ENCODE results near the gene PRSS57.
A peak's percentile ranks its signal among the peaks of the same experiment; 100 is the strongest.
"Not testable (repeated sequence)": the region's sequence is repeated elsewhere in the genome, so short reads cannot be mapped to it uniquely, and the experiment has no call there.

PRSS57 gene

DNA sequence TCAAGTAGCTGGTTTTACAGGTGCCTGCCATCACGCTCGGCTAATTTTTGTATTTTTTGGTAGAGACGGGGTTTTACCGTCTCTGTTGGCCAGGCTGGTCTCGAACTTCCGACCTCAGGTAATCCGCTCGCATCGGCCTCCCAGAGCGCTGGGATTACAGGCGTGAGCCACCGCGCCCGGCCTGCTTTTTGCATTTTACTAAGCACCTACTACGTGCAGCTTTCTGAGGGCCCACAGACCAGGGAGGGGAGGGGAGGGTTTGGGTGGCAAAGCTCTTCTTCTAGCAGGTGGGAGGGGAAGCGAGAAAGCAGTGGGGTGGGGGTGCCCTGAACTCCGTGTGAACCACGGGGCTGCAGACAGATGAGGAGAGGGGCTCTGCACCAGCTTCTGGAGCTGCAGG lies 28.5 kb upstream of the PRSS57 start:
- no peak overlapping the region for H3K4me3 ChIP-seq (ENCODE audit: low read depth, low read length)

- H3K4me3 ChIP-seq (ENCODE audit: low read depth, low read length) = no peak overlapping the region
These were observed 28.0 kb upstream of the PRSS57 start for GRCh38 chr19:723247-723646.

DNA sequence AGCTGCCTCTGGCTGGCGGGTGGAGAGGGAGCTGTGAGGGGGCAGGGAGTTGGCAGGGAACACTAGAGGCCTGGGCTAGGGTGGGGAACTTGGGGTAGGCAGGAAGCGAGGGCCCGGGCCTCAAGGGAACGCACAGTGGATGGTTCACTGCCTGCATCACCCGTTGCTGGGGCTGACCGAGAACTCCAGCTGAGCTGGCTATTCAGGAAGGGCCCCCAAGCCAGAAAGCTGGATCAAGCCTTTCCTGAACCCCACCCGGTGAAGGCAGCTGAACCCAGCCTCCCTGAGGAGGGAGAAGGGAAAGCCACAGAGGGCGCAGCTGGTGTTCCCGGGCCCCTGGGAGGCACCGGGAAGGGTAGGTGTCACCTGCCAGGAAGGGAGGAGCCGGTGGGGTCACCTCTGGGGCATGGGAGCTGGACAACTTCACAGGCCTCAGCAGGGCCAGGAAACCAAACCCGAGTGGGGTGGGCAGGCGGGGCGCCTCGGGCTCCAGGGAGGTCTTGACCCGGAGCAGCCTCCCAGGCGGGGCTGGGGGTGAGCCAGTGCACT lies 27.4 kb upstream of the PRSS57 start:
- no peak overlapping the region for H3K4me3 ChIP-seq (ENCODE audit: low read depth, low read length)

DNA sequence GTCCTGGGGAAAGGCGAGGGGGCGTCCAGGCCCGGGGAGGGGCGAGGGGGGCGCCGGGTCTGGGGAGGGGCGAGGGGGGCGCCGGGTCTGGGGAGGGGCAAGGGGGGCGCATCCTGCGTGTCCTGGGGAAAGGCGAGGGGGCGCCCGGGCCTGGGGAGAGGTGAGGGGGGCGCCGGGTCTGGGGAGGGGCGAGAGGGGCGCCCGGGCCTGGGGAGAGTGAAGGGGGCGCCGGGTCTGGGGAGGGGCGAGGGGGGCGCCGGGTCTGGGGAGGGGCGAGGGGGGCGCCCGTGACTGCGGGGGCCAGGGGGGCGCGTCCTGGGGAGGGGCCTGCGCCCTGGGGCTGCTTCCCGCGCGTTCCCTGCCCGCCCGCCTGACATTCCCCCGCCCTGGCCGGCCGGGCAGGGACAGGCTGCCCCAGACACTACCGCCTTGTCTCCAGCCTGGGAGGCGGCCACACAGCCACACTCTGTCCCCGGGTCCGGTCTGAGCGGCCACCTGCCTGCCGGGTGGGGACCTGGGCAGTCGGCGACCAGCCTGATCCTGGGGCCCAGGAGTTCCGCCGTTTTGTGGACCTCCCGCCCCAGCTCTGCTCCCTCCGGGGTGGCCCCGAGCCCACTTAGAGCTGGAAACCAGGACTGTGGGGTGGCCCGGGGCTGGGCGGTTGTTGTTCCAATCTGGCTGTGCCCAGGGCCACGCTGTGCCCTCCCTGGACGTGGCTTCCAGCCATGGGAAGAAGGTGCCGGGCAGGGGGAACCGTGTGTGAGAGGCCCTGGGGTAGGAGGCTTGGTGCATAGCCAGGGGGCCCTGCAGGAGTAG lies 25.3 kb upstream of the PRSS57 start:
- H3K4me3 ChIP-seq (ENCODE audit: low read depth, low read length) = no peak overlapping the region

- no peak overlapping the region for H3K4me3 ChIP-seq (ENCODE audit: low read depth, low read length)
These were observed 24.5 kb upstream of the PRSS57 start for GRCh38 chr19:719636-720344.

- H3K4me3 ChIP-seq (ENCODE audit: low read depth, low read length) = no peak overlapping the region
These were observed 23.8 kb upstream of the PRSS57 start for GRCh38 chr19:718991-719512.

- no peak overlapping the region for H3K4me3 ChIP-seq (ENCODE audit: low read depth, low read length)
These were observed 23.1 kb upstream of the PRSS57 start for GRCh38 chr19:718251-718951.

DNA sequence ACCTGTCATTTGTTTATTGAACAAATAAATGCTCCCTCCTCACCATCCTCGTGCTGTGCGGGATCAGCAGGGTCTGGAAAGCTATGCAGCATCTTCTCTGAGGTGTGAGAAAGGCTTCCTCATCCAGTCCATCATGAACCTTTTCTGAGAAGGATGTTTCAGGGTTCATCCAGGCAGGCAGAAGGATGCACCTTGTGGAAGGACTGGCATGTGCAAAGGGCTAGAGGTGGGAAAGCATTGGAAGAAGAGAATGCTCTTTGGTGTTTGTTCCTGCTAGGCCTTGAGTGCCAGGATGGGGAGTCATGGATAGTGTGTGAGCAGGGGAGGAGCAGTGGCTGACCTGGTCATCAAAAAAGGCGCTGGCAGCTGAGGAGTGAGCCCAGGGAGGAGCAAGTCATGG lies 20.1 kb upstream of the PRSS57 start:
- no peak overlapping the region for H3K4me3 ChIP-seq (ENCODE audit: low read depth, low read length)

DNA sequence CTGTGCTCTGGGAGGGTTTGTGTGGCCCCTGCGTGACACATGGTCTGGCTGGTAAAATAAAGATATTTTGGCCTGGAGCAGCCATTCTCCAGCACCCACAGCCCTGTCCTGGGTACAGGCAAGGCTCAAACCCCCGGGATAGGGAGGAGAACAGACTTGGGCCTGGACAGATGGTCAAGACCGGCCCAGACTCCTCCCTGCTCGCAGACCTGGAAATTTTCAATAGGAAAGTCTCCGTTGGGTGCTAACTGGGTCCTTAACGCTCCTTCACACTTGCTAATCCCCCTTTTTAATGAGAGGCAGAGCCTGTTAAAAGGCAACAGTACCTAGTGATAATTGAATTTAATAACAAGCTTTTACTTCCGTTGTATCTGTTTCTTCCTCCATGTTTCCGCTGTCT lies 16.0 kb upstream of the PRSS57 start:
- H3K4me3 ChIP-seq (ENCODE audit: low read depth, low read length) = no peak overlapping the region

GRCh38 chr19:710767-711166 lies 15.5 kb upstream of the PRSS57 start:
- no peak overlapping the region for H3K4me3 ChIP-seq (ENCODE audit: low read depth, low read length)

DNA sequence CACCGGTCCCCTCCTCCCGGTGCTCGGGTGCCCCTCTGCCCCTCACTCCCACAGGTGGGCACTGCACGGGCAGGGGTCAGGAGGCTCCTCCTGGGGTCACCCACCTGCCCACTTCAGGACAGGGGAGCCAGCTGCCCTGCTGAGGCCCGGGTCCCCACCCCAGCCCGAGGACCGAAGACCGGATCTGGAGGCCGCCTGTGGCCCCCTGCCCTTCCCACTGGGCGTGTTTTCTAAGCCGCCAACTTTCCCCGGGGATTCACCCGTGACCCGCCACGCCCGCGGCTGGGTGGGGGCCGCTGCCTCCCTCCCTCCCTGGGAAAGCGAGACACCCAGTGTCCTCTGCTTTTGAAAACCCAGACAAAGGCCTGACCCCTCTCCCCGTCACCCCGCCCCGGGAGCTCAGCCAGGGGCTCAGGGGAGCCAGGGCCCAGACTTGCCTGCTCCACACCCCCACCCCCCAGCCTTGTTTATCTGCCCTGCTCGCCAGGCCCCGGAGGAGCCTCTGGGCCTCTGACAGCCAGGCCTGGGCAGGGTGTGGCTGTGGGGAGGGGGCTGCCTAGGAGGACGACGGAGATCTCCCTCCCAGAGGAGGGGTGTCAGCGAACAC lies 14.8 kb upstream of the PRSS57 start:
- H3K4me3 ChIP-seq (ENCODE audit: low read depth, low read length) = peak overlapping the region; percentile 45

GRCh38 chr19:709196-709964 lies 14.1 kb upstream of the PRSS57 start:
- peak overlapping the region; percentile 45 for H3K4me3 ChIP-seq (ENCODE audit: low read depth, low read length)

DNA sequence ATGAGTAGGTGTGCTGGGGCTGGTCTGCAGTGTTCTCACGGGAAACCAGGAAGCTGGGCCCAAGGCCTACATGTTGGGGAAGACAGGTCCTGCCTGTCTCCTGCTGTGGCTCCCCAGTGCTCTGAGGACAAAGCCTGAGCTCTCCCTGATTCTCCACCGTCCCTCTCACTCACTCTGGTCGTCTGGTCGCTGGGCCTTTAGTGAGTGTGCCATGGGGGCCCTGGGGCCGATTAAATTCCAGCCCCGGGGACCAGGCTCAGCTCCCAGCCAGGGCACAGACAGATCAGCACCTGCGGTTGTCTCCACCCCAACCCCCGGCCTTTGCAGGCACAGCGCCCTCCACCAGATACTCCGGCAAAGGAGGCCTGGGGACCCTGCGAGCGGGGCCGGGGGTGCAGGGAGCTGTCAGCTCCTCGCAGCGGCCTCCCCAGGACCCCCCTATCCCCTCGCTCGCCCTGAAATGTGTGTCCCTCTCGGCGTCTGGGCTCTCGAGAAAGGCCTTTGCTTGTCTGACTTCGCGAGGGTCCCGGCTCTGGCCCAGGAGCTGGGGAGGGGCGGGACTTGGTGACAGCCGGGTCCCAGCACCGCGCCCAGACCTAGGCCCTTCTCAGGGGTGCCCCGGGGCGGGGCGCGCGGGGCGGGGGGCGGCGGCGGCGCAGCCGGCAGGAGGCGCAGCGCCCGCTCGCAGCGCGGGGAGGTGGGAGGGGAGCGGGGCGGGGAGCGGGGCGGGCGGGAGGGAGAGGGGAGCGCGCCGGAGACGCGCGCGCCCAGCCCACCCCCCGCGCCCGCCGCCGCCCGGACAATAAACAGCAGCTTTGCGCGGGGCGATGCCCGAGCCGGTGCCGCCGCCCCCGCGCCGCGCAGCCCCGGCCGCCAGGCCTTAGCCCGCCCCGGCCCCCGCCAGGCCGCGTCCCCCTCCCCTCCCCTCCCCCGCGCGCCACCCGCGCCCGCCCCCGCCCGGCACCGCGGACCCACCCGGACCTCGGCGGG lies 13.2 kb upstream of the PRSS57 start, which contains the start of gene PALM:
Gene PALM (plus strand): TSS at position 782 of the 990 bp plus-strand sequence. CDS start 212 bp downstream, outside the sequence.
- peak within 1 kb of the TSS; percentile 45 for H3K4me3 ChIP-seq (ENCODE audit: low read depth, low read length)

GRCh38 chr19:704447-704741 lies 9.1 kb upstream of the PRSS57 start:
- peak overlapping the region; percentile 25 for H3K4me3 ChIP-seq (ENCODE audit: low read depth, low read length)

- peak overlapping the region; percentile 25 for H3K4me3 ChIP-seq (ENCODE audit: low read depth, low read length)
These were observed 8.6 kb upstream of the PRSS57 start for GRCh38 chr19:703651-704446.

DNA sequence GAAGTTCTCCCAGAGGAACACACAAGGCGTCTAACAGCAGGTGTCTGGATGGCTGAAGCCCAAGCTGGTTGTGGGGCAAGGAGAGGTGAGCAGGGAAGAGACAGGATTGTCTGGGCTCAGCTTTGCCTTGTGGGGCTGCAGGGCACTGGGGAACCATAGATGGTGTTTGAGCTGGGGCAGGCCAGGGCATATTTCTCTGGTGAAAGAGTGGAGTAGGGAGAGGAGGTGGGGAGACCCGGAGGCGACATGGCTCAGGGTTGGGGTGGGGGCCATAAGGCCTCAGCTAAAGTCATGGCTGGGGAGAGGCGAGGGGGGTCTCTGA lies 8.0 kb upstream of the PRSS57 start:
- H3K4me3 ChIP-seq (ENCODE audit: low read depth, low read length) = peak overlapping the region; percentile 1

- H3K4me3 ChIP-seq (ENCODE audit: low read depth, low read length) = not testable (repeated sequence)
These were observed 7.6 kb upstream of the PRSS57 start for GRCh38 chr19:702847-703246.

DNA sequence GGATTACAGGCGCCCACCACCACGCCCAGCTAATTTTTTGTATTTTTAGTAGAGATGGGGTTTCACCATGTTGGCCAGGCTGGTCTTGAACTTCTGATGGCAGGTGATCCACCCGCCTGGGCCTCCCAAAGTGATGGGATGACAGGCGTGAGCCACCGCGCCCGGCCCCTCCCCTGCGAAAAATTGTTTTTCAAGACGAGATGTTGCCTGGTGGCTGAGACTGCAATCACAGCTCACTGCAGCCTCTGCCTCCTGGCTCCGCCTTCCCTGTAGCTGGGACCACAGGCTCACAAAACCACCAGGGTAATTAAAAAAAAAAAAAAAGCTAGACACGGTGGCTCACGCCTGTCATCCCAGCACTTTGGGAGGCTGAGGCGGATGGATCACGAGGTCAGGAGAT lies 4.6 kb upstream of the PRSS57 start:
- not testable (repeated sequence) for H3K4me3 ChIP-seq (ENCODE audit: low read depth, low read length)
